HG02623 (cell line): ENCODE measurements around the gene SREK1.
"Not testable (repeated sequence)": the region's sequence is repeated elsewhere in the genome, so short reads cannot be mapped to it uniquely, and the experiment has no call there.

ENCODE experiments used
- ATAC-seq: cut with Tn5 transposase; IDR thresholded peaks from one replicate; pipeline ENCODE4 v1.9.1; 2021; ENCODE audit warnings: moderate library complexity; ENCODE audit not compliant: unreplicated experiment

The SREK1 gene

DNA sequence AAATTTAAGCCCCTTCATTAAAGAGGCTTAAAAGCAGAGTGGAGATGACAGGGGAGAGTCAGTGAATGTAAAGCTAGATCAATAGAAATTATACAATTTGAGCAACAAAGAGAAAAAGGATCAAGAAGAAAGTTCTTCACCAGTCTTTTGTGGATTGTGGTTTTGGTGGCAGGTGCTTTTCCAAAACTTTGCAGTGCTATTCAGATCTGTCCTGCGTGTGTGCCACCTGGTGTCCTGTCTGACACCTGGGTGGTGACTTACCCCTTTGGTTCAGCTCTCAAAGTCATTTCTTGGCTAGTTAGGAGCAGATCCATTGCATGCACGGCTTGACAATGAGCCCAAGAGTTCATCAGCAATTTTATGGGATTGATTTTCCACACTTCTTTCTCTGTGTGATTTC is 69.4 kb downstream of the SREK1 start:
- no peak for ATAC-seq

DNA sequence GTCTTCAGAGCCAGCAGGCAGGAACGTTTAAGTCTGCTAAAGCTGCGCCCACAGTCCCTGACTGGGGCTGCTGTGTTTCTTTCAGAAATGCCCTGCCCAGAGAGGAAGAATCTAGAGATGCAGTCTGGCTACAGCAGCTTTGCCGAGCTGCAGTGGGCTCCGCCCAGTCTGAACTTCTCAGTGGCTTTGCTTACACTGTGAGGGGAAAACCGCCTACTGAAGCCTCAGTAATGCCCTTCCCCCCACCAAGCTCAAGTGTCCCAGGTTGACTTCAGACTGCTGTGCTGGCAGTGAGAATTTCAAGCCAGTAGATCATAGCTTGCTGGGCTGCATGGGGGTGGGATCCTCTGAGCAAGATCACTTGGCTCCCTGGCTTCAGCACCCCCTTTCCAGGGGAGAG is 78.4 kb downstream of the SREK1 start:
- ATAC-seq: no peak

DNA sequence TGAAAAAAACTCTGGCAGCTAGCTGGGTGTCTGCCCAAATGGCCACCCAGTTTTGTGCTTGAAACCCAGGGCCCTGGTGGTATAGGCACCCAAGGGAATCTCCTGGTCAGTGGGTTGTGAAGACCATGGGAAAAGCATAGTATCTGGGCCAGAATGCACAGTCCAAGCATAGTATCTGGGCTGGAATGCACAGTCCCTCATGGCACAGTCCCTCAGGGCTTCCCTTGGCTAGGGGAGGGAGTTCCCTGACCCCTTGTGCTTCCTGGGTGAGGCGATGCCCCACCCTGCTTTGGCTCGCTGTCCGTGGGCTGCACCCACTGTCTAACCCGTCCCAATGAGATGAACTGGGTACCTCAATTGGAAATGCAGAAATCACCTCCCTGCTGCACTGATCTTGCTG is 78.8 kb downstream of the SREK1 start:
- not testable (repeated sequence) for ATAC-seq

DNA sequence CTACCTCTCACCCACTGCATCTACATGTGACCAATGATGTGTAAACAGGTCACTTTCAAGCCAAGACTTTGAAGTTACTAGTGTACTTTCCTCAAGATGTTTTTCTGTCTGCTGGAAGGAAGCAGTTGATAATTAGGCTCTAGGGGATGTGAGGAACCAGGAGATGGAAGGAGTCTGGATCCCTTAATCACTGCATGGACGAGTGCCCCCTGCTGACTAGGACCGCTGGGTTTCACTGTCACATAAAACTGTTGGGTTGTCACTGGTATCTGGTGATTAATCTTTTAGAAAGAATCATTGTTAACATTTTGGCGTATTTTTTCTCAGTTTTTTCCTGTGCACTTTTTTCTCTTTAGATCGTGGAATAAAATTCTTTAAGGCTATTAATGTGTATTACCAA is 79.5 kb downstream of the SREK1 start:
- ATAC-seq: no peak

DNA sequence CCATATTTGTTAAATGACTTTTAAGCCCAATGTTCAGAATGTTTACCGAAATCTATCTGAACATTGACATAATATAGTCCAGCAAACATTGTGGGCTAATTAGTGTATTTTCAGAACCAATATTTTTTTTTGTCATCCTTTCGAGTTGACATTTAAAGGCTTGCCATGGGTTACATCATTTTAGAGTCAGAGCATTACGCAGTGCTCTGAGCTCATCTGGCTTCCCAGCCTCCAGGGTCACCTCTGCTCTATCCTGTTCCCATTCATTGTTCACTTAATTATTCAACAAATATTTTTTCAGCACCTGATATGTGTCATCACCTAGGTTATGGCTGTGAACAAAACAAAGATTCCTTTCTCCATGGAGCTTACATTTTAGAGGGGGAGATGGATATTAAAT is 80.2 kb downstream of the SREK1 start:
- ATAC-seq: no peak

DNA sequence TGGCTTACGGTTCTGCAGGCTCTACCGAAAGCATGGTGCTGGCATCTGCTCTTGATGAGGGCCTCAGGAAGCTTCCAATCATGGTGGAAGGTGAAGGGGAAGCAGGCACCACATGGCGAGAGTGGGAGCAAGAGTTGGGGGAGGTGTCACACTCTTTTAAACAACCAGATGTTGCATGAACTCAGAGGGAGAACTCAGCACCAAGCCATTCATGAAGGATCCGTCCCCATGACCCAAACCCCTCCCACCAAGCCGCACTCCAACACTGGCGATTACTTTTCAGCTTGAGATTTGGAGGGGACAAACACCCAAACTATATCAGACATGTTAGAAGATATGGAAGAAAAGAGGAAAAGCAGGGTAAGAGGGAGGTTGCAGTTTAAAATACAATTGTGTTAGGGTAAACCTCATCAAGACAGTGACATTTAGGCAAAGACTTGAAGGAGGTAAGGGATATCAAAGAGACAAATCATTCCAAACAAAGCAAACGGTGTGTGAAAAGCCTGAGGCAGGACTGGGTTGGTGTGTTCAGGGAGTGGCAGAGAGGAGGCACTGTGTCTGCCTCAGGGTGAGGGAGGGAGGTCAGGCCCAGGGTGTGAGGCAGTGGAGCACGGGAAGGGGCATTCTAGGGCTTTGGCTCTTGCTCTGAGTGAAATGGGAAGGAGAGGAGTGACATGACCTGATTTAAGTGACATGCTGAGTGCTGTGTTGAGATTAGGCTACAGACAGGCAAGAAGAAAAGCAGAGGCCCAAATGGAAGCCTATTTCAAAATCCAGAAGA is 80.9 kb downstream of the SREK1 start:
- ATAC-seq: no peak

DNA sequence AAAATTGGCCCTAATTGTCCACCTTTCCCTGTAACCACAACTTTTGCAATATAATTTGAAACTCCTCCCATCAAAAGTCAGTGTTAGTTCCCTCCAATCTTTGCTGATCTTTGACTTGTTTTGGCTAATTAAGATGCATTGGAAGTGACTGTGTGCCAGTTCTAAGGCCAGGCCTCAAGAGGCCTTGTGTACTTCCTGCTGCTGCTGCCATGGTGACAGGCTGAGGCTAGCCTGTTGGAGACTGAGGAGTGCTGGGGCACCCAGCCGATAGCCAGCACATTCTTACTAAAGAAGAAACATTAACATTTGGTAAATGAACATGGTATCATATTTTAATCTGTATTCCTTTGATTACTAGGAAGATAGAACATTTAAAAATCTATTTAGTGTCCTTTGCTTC is 86.5 kb downstream of the SREK1 start:
- ATAC-seq: no peak

DNA sequence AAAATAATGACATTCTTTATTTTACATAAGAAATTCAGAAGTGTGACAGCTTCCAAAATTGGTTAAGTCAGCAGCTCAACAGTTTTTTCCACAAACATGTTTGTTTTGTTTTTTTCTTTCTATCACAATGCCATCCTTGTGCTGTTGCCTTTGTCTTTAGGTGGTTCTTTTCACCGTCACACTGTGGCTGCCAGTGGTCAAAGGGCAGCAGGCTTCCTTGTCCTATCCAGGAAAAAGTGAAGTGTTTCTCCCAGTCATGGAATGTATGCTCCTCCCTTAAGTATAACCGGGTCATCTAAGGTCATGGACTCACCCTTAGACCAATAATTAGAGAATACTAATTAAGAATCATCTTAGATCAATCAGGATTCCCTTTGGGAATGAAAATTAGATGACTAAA is 87.4 kb downstream of the SREK1 start:
- no peak for ATAC-seq

DNA sequence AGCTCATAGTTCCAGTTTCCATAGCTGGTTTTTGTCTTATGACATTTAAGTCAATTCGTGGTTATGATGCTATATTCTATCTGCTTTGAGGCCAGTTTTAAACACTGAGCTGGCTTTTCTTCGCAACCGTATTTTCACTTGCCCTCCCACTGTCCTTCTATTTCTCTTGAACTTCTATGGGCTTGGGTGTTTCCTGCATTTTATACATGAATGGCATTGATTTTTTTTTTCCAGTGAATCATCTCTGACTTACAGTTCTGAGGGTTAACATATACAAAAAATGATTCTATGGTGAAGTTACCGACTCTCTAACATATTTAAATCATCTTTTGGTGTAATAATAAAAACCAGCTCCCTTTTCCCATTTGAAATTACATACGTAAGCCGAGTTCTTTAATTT is 88.2 kb downstream of the SREK1 start:
- ATAC-seq: no peak

DNA sequence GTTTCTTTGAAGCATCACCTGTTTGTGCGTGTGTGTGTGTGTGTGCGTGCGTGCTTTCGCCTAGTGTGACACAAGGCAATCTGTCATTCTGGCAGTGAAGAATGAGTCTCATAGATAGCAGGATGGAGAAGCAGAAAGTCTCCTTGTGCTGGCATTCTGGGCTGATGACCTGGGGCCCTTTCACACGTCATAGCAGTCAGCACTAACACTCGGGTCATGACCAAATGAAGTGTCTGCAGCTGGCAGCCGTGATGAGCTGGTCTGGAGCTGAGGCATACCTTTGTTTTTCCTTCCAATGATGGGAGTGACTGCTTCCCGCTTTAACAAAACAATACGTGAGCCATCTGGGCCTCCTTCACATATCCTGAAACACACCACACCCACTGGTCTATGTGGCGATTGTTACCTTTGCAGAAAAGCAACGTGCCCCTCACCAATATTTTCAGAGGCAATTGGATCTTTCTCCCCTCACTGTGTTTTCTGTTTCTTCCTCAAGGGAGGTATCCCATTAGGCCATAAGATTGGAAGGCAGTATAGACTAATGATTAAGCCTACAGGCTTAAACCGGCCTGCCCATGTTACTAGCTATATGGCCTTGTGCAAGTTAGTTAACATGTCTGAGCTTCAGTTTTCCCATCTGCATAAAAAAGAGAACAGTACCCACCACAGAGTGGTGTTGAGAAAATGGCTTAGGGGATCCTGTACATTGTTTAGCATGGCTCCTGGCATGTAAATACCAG is 88.8 kb downstream of the SREK1 start:
- no peak for ATAC-seq
